Bone marrow (tissue), 2 donors: ENCODE measurements around the gene ZSWIM6.
A peak's percentile ranks its signal among the peaks of the same experiment; 100 is the strongest.

Experiments
- DNase-seq, 2 donors: peaks; one replicate each; lab custom pipeline; 2025; lab: John Stamatoyannopoulos, UW

Gene ZSWIM6

GRCh38 chr5:61307191-61307590 is 24.9 kb upstream of the ZSWIM6 start:
- DNase-seq, result no peak

- DNase-seq, result no peak
Measured at GRCh38 chr5:61307611-61308010, 24.4 kb upstream of the ZSWIM6 start.

GRCh38 chr5:61308712-61309111 is 23.3 kb upstream of the ZSWIM6 start:
- DNase-seq, result no peak

- no peak for DNase-seq
Measured at GRCh38 chr5:61309115-61309514, 22.9 kb upstream of the ZSWIM6 start.

- no peak for DNase-seq
Measured at GRCh38 chr5:61311056-61311610, 20.9 kb upstream of the ZSWIM6 start.

GRCh38 chr5:61311836-61312808 is 19.9 kb upstream of the ZSWIM6 start:
- DNase-seq, result no peak

- peak; percentile 20 to 91 for DNase-seq
Measured at GRCh38 chr5:61313960-61314681, 17.9 kb upstream of the ZSWIM6 start.

GRCh38 chr5:61318376-61318775 is 13.7 kb upstream of the ZSWIM6 start:
- DNase-seq, result no peak

GRCh38 chr5:61319388-61320146 is 12.5 kb upstream of the ZSWIM6 start:
- DNase-seq, result peak in 1 of 2 donors; percentile 23

- peak in 1 of 2 donors; percentile 66 for DNase-seq
Measured at GRCh38 chr5:61320860-61321259, 11.2 kb upstream of the ZSWIM6 start.

GRCh38 chr5:61321669-61322068 is 10.4 kb upstream of the ZSWIM6 start:
- no peak for DNase-seq

GRCh38 chr5:61322738-61323725 is 9.0 kb upstream of the ZSWIM6 start:
- DNase-seq, result no peak

- peak in 1 of 2 donors; percentile 22 for DNase-seq
Measured at GRCh38 chr5:61327760-61328753, 4.0 kb upstream of the ZSWIM6 start.

GRCh38 chr5:61328791-61329549 is 3.1 kb upstream of the ZSWIM6 start:
- DNase-seq, result no peak

GRCh38 chr5:61329550-61330128 is 2.4 kb upstream of the ZSWIM6 start:
- DNase-seq, result peak in 1 of 2 donors; percentile 81

- DNase-seq, result no peak
Measured at GRCh38 chr5:61330341-61330844, 1.7 kb upstream of the ZSWIM6 start.

GRCh38 chr5:61330845-61331406 is 1.1 kb upstream of the ZSWIM6 start:
- DNase-seq, result peak; percentile 6 to 86

GRCh38 chr5:61332358-61332749 is 296 bp downstream of the ZSWIM6 start:
- DNase-seq, result peak in 1 of 2 donors; percentile 16
